PC-9 (cell line): Measurements from ENCODE around the gene LOC101059915.
"Not testable (repeated sequence)": the region's sequence is repeated elsewhere in the genome, so short reads cannot be mapped to it uniquely, and the experiment has no call there.

Experiments used
- BruUV-seq: library from RNA; stranded (reverse); fragments of 400-500 nt; replicated peaks from 2 replicates; lab custom pipeline; 2021; lab: Mats Ljungman, UMichigan
- CTCF ChIA-PET: fragments of 300-600 bp; sonication (Branson Sonifier 250); formaldehyde crosslinking; loops from one replicate; lab custom pipeline; 2022; ENCODE audit warnings: antibody characterized with exemption; lab: Charles Lee
- POLR2A ChIA-PET: fragments of 300-600 bp; sonication (Branson Sonifier 250); formaldehyde crosslinking; loops from one replicate; lab custom pipeline; 2022; ENCODE audit warnings: antibody characterized with exemption; ENCODE audit not compliant: unreplicated experiment; lab: Charles Lee
- DNase-seq, 2 experiments: peaks; one replicate each; pipeline versions ENCODE4 v3.0.0 to v3.0.0-alpha.2; 2015 to 2022; ENCODE audit warnings: mixed read lengths in 1 of 2
- H2AFZ ChIP-seq: fragments of 200-600 bp; sonication (generic); 2 replicates; pipeline ENCODE4 v1.8.1; 2017; ENCODE audit warnings: antibody characterized with exemption
- H3F3A ChIP-seq: fragments of 200-600 bp; sonication (generic); 2 replicates; pipeline ENCODE4 v1.8.1; 2017; ENCODE audit warnings: antibody characterized with exemption, mild to moderate bottlenecking, low read depth; ENCODE audit not compliant: insufficient read depth
- H3K27ac ChIP-seq: fragments of 200-600 bp; sonication (generic); 2 replicates; pipeline ENCODE4 v1.6.1; 2016; ENCODE audit warnings: mixed run types
- H3K27me3 ChIP-seq: fragments of 200-600 bp; sonication (generic); 2 replicates; pipeline ENCODE4 v1.6.1; 2016; ENCODE audit warnings: low read depth, mixed run types; ENCODE audit not compliant: insufficient read depth
- H3K36me3 ChIP-seq: fragments of 200-600 bp; sonication (generic); 2 replicates; pipeline ENCODE4 v1.6.1; 2016; ENCODE audit warnings: low read depth, mixed run types
- H3K4me1 ChIP-seq: fragments of 200-600 bp; sonication (generic); replicated peaks from 2 replicates; pipeline ENCODE4 v1.6.1; 2016; ENCODE audit warnings: mixed run types; ENCODE audit not compliant: insufficient read depth
- H3K4me2 ChIP-seq: fragments of 200-600 bp; sonication (generic); 2 replicates; pipeline ENCODE4 v1.6.1; 2017; ENCODE audit warnings: mixed run types
- H3K4me3 ChIP-seq: fragments of 200-600 bp; sonication (generic); 2 replicates; pipeline ENCODE4 v1.6.1; 2016; ENCODE audit warnings: mixed run types
- H3K79me2 ChIP-seq: fragments of 200-600 bp; sonication (generic); 2 replicates; pipeline ENCODE4 v1.6.1; 2017; ENCODE audit warnings: low read depth, mixed run types
- H3K9me2 ChIP-seq: fragments of 200-600 bp; sonication (generic); 2 replicates; pipeline ENCODE4 v1.8.1; 2017; ENCODE audit warnings: mild to moderate bottlenecking; ENCODE audit not compliant: insufficient read depth
- H3K9me3 ChIP-seq: fragments of 200-600 bp; sonication (generic); 2 replicates; pipeline ENCODE4 v1.8.1; 2016; ENCODE audit warnings: low read depth; ENCODE audit not compliant: insufficient read depth
- H4K20me1 ChIP-seq: fragments of 200-600 bp; sonication (generic); 2 replicates; pipeline ENCODE4 v1.8.1; 2017; ENCODE audit not compliant: insufficient read depth
- EZH2 ChIP-seq: fragments of 200-600 bp; sonication (generic); IDR thresholded peaks from 2 replicates; pipeline ENCODE4 v1.8.0; 2017; ENCODE audit warnings: antibody characterized with exemption, low read depth
- intact Hi-C: fragments of 100-400 bp; cut with micrococcal nuclease; formaldehyde crosslinking; loops from one replicate; pipeline ENCODE4 v1.10.0; 2022; ENCODE audit not compliant: unreplicated experiment
- TF ChIP-seq, protein P1 (sequence below): fragments of 200-600 bp; sonication (generic); conservative IDR thresholded peaks from 2 replicates; pipeline ENCODE4 v1.6.1; 2017; ENCODE audit warnings: mixed run types, antibody characterized with exemption, mild to moderate bottlenecking, moderate library complexity

LOC101059915 gene

DNA sequence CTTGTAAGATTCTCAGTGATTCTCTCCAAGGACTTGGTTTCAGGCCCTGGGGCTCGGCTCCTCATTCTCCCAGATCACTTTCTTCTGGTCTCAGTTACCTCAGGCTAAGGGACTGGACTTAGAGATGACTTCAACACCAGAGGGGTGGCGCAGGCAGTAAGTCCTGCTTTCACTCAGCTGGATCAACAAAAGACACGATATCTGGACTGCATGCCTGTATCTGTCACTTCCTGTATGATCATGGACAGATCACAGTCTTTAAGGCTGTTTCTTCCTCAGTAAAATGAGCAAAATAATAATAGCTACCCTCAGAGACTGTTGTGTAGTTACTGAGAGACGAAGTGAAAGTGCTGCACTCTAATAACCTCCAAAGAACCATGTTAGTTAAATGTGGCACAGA is 29.5 kb upstream of the LOC101059915 start:
- Histone ChIP-seq H2AFZ (no peak overlapping the region), H3F3A (no peaks in the 10 kb centered on the region), H3K9me3 (no peaks in the 10 kb centered on the region), H3K79me2 (no peaks in the 10 kb centered on the region), H3K4me3 (no peak overlapping the region), H3K4me1 (no peaks in the 10 kb centered on the region), H3K9me2 (no peaks in the 10 kb centered on the region), H3K4me2 (no peak overlapping the region), H3K27me3 (no peaks in the 10 kb centered on the region), H3K27ac (no peak overlapping the region), H3K36me3 (no peaks in the 10 kb centered on the region), H4K20me1 (no peaks in the 10 kb centered on the region)
- intact Hi-C loops = no loop called here
- no peak for TF ChIP-seq EZH2
- TF ChIP-seq, protein P1, sequence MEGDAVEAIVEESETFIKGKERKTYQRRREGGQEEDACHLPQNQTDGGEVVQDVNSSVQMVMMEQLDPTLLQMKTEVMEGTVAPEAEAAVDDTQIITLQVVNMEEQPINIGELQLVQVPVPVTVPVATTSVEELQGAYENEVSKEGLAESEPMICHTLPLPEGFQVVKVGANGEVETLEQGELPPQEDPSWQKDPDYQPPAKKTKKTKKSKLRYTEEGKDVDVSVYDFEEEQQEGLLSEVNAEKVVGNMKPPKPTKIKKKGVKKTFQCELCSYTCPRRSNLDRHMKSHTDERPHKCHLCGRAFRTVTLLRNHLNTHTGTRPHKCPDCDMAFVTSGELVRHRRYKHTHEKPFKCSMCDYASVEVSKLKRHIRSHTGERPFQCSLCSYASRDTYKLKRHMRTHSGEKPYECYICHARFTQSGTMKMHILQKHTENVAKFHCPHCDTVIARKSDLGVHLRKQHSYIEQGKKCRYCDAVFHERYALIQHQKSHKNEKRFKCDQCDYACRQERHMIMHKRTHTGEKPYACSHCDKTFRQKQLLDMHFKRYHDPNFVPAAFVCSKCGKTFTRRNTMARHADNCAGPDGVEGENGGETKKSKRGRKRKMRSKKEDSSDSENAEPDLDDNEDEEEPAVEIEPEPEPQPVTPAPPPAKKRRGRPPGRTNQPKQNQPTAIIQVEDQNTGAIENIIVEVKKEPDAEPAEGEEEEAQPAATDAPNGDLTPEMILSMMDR = no peak
- ChIA-PET POLR2A (no interaction called here), CTCF (no interaction called here)
- no TSS peak for BruUV-seq
- no peak for DNase-seq

- H3K9me2 ChIP-seq = no peaks in the 10 kb centered on the region
- H3K27me3 ChIP-seq = no peaks in the 10 kb centered on the region
- no peak for DNase-seq
- no peak overlapping the region for H3K27ac ChIP-seq
- BruUV-seq = no TSS peak
- H4K20me1 ChIP-seq = no peaks in the 10 kb centered on the region
- ChIA-PET POLR2A (no interaction called here), CTCF (no interaction called here)
- no peaks in the 10 kb centered on the region for H3K79me2 ChIP-seq
- H3K36me3 ChIP-seq = no peaks in the 10 kb centered on the region
- no peaks in the 10 kb centered on the region for H3F3A ChIP-seq
- TF ChIP-seq, protein P1 = no peak
- no peak for TF ChIP-seq EZH2
- no peak overlapping the region for H3K4me3 ChIP-seq
- no peak overlapping the region for H3K4me2 ChIP-seq
- no peaks in the 10 kb centered on the region for H3K4me1 ChIP-seq
- no peaks in the 10 kb centered on the region for H3K9me3 ChIP-seq
- H2AFZ ChIP-seq = no peak overlapping the region
- intact Hi-C loops = no loop called here
Observed at GRCh38 chrX:71638409-71638808, 28.9 kb upstream of the LOC101059915 start.

DNA sequence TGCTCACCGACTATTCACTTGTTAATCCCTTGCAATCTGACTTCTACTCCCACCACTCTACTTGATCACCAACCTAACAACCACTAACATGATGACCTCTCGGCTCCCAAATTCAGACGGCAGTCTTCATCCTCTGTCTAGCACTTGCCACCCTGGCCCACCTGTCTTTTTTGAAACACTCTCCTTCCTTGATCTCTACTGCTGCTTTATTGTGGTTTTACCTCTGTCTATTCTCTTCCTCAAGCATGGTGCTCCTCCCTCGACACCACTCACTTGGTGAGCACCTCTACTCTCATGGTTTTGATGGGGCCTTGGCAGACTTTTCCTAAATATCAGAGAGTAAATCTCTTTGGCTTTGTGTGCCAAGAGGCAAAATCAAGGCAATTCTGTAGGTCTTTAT is 27.3 kb upstream of the LOC101059915 start:
- Histone ChIP-seq H3K36me3 (no peaks in the 10 kb centered on the region), H4K20me1 (no peaks in the 10 kb centered on the region), H3K4me2 (no peak overlapping the region), H3K79me2 (no peaks in the 10 kb centered on the region), H3K9me3 (no peaks in the 10 kb centered on the region), H3K4me1 (no peaks in the 10 kb centered on the region), H3K9me2 (no peaks in the 10 kb centered on the region), H3K4me3 (no peak overlapping the region), H3K27me3 (no peaks in the 10 kb centered on the region), H3F3A (no peaks in the 10 kb centered on the region), H3K27ac (no peak overlapping the region), H2AFZ (no peak overlapping the region)
- DNase-seq = no peak
- ChIA-PET POLR2A (no interaction called here), CTCF (no interaction called here)
- TF ChIP-seq EZH2 = no peak
- TF ChIP-seq, protein P1 = no peak
- no TSS peak for BruUV-seq
- intact Hi-C loops = no loop called here

DNA sequence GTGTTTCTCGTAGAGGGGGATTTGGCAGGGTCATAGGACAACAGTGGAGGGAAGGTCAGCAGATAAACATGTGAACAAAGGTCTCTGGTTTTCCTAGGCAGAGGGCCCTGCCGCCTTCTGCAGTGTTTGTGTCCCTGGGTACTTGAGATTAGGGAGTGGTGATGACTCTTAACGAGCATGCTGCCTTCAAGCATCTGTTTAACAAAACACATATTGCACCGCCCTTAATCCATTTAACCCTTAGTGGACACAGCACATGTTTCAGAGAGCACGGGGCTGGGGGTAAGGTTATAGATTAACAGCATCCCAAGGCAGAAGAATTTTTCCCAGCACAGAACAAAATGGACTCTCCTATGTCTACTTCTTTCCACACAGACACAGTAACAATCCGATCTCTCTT is 22.9 kb upstream of the LOC101059915 start:
- BruUV-seq = not testable (repeated sequence)

More for the DNA sequence above, 22.9 kb upstream of the LOC101059915 start:
- H3K79me2 ChIP-seq, H3K4me1 ChIP-seq, CTCF ChIA-PET, DNase-seq, H3K4me3 ChIP-seq, H3K9me2 ChIP-seq, H3K27ac ChIP-seq, POLR2A ChIA-PET, H3K4me2 ChIP-seq, H3K36me3 ChIP-seq, H3K9me3 ChIP-seq, H3K27me3 ChIP-seq, H2AFZ ChIP-seq, H4K20me1 ChIP-seq, H3F3A ChIP-seq, intact Hi-C loops: not testable (repeated sequence)
